GM12891 (cell line): ENCODE data around the gene ABHD17C.

Experiments
- POLR2A ChIP-seq: IDR thresholded peaks from 2 replicates; pipeline ENCODE4 v1.6.1; 2011; ENCODE audit warnings: low read depth, low read length, control low read depth
- POLR2AphosphoS5 ChIP-seq: IDR thresholded peaks from 2 replicates; pipeline ENCODE4 v1.6.1; 2011; ENCODE audit warnings: low read depth, low read length, control low read depth
- SPI1 ChIP-seq: IDR thresholded peaks from 2 replicates; pipeline ENCODE4 v1.6.1; 2011; ENCODE audit warnings: low read depth, low read length, control low read depth
- TAF1 ChIP-seq: IDR thresholded peaks from 2 replicates; pipeline ENCODE4 v1.6.1; 2011; ENCODE audit warnings: low read depth, low read length, control low read depth

DNA sequence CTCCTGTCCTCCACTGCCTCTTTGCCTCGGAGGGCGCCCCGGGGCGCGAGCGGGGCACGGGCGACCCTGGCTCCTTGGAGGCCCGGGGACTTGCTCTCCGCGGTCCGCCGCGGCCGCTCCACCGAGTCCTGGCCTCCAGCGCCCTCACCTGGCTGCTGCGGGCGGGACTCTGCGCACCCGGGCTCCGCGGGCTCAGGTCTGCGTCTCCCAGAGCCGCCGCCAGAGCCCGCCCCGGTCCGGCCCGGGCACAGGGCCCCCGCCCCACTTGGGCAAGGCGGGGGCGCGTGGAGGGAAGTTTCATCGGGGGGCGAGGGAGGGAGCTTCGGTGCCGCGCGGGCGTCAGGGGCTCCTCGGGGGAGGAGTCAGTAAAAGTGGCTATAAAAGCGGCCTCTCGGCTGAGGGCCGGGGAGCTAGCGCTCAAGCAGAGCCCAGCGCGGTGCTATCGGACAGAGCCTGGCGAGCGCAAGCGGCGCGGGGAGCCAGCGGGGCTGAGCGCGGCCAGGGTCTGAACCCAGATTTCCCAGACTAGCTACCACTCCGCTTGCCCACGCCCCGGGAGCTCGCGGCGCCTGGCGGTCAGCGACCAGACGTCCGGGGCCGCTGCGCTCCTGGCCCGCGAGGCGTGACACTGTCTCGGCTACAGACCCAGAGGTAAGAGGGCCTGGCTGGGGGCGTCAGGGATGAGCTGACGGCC lies 84.0 kb downstream of the ABHD17C start, which contains the start of gene CEMIP:
- no peak for TF ChIP-seq POLR2A
- no peak for TF ChIP-seq TAF1
- no peak for TF ChIP-seq SPI1
- TF ChIP-seq POLR2AphosphoS5, result no peak
